Measurements from ENCODE around the gene FOXI1. TPM values are rescaled to one million over a fixed set of nuclear protein-coding genes. Genes with fewer than 3 reads are reported as not detected.

FOXI1 gene
- total and polyA plus RNA-seq, 2 donors (not counting 3 experiments of a cell fraction or from before 2014, with no cell fraction given): not detected

DNA sequence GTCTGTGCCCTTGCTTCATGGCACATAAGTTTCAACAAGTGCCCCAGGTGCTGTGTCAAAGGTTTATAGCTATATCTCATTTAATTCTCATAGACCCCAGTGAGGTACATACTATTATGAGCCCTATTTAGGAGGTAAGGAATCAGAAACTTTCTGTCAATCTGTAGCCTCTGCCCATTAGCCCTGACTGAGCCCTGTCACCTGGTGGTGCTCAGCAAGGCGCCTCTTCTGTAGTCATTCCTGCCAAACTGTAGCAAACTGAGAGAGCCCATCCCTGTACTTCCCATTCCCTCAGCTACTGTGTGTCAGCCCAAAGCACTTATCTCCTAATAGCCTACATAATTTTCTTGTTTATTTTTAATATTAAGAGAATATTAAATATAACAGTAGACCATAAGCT is 46.5 kb upstream of the FOXI1 start:
- ChIA-PET CTCF (interaction anchor here (0.8 to 10.8 kb wide), 4 partner anchors 12 to 358 kb away, joined by 3 to 84 read pairs (median 5); no protein-coding TSS in a partner anchor), POLR2A (no interaction called here)
- Histone ChIP-seq H3K27me3 (ENCODE audit: control insufficient read depth in 2 of 2, insufficient read depth in 2 of 2, low read length in 2 of 2) (no peaks in the 10 kb centered on the region), H2AFZ (ENCODE audit: low read depth, low read length) (no peak overlapping the region), H3K79me2 (ENCODE audit: control insufficient read depth, insufficient read depth, low read length) (no peaks in the 10 kb centered on the region), H3K36me3 (ENCODE audit: control insufficient read depth in 2 of 2, extremely low read depth in 1 of 2, insufficient read depth in 2 of 2, low read length in 2 of 2) (no peaks in the 10 kb centered on the region), H3K9me3 (replicated peaks; ENCODE audit: control insufficient read depth, insufficient read depth, low read length) (no peaks in the 10 kb centered on the region), H3K9me1 (replicated peaks; ENCODE audit: control insufficient read depth, extremely low read depth, insufficient read depth, low read length) (no peaks in the 10 kb centered on the region), H4K20me1 (replicated peaks; ENCODE audit: control insufficient read depth, extremely low read depth, insufficient read depth, low read length) (no peaks in the 10 kb centered on the region), H3K4me2 (ENCODE audit: insufficient read depth, low read length) (no peak overlapping the region), H3K4me3 (replicated peaks in 1 of 3; ENCODE audit: insufficient read depth in 1 of 3, low read depth in 1 of 3, low read length in 3 of 3) (no peak overlapping the region), H3K4me1 (ENCODE audit: control insufficient read depth, extremely low read depth, insufficient read depth, low read length) (peaks cover 5% of the 10 kb centered on the region), H3K9ac (replicated peaks; ENCODE audit: extremely low read depth, insufficient read depth, low read length) (no peak overlapping the region), H3K27ac (ENCODE audit: insufficient read depth, low read depth, low read length) (no peak overlapping the region)
- DNase-seq (ENCODE audit: low read depth, low spot score) (no peak), FAIRE-seq (no peak)
- dilution Hi-C loops (cut with MboI; ENCODE audit: extremely low pct_ligation_motif_present, low sequenced_read_pairs): no loop called here
- no peak for TF ChIP-seq POLR2A (IDR thresholded peaks at IDR 0.05; ENCODE audit: low read depth, low read length)
- TF ChIP-seq POLR2AphosphoS5 (IDR thresholded peaks at IDR 0.05; ENCODE audit: insufficient read depth, low read depth, low read length): no peak
- no peak for TF ChIP-seq MYC (IDR thresholded peaks at IDR 0.05; ENCODE audit: low read depth, low read length)
- no peak for TF ChIP-seq GATA2 (IDR thresholded peaks at IDR 0.05; ENCODE audit: insufficient read depth, insufficient read length, low read depth, low read length)
- TF ChIP-seq JUN (IDR thresholded peaks at IDR 0.05; ENCODE audit: borderline replicate concordance, insufficient read depth, insufficient read length, low read depth): no peak
- no peak for TF ChIP-seq EZH2 (IDR thresholded peaks at IDR 0.05; ENCODE audit: borderline replicate concordance, low read depth, low read length, severe bottlenecking)
- intact Hi-C loops (cut with micrococcal nuclease): loop anchor here (10.0 kb wide), 1 partner anchor 474 kb away; the partner anchor contains the start of gene SPDL1
- BruUV-seq (replicated peaks): no TSS peak

DNA sequence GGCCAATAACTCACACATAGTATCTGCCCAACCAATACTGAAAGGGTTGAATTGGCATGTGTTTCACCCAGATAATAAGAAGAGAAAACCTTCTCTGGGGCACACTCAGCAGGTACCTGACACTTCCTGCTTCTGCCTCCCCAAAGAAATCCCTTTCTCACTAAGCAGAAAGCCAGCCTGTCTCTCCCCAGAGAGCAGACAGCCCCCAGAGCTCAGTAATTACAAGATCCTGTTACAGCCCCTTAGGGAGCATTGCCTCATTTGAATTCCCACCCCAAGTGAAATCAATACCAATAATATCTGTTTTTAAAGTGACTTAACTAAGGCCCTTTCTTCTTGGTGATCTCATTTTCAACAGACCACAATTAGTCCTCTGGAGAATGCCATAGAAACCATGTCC is 38.5 kb upstream of the FOXI1 start:
- no TSS peak for BruUV-seq (replicated peaks)
- FAIRE-seq (no peak), DNase-seq (ENCODE audit: low read depth, low spot score) (no peak)
- H3K4me2 ChIP-seq (ENCODE audit: insufficient read depth, low read length): no peak overlapping the region
- no peaks in the 10 kb centered on the region for H3K9me3 ChIP-seq (replicated peaks; ENCODE audit: control insufficient read depth, insufficient read depth, low read length)
- dilution Hi-C loops (cut with MboI; ENCODE audit: extremely low pct_ligation_motif_present, low sequenced_read_pairs) (no loop called here), intact Hi-C loops (cut with micrococcal nuclease) (no loop called here)
- no peaks in the 10 kb centered on the region for H3K9me1 ChIP-seq (replicated peaks; ENCODE audit: control insufficient read depth, extremely low read depth, insufficient read depth, low read length)
- ChIA-PET POLR2A (no interaction called here), CTCF (interaction anchor here (1.0 to 2.2 kb wide), 5 partner anchors 10 to 365 kb away, joined by 3 to 8 read pairs (median 4); partner anchors contain the start of gene INSYN2B)
- H3K27ac ChIP-seq (ENCODE audit: insufficient read depth, low read depth, low read length): no peak overlapping the region
- peaks cover 11% of the 10 kb centered on the region for H3K4me1 ChIP-seq (ENCODE audit: control insufficient read depth, extremely low read depth, insufficient read depth, low read length)
- no peak overlapping the region for H3K4me3 ChIP-seq (replicated peaks in 1 of 3; ENCODE audit: insufficient read depth in 1 of 3, low read depth in 1 of 3, low read length in 3 of 3)
- no peaks in the 10 kb centered on the region for H3K27me3 ChIP-seq (ENCODE audit: control insufficient read depth in 2 of 2, insufficient read depth in 2 of 2, low read length in 2 of 2)
- no peaks in the 10 kb centered on the region for H3K36me3 ChIP-seq (ENCODE audit: control insufficient read depth in 2 of 2, extremely low read depth in 1 of 2, insufficient read depth in 2 of 2, low read length in 2 of 2)
- no peaks in the 10 kb centered on the region for H3K79me2 ChIP-seq (ENCODE audit: control insufficient read depth, insufficient read depth, low read length)
- H3K9ac ChIP-seq (replicated peaks; ENCODE audit: extremely low read depth, insufficient read depth, low read length): no peak overlapping the region
- no peak overlapping the region for H2AFZ ChIP-seq (ENCODE audit: low read depth, low read length)
- TF ChIP-seq, protein P1, sequence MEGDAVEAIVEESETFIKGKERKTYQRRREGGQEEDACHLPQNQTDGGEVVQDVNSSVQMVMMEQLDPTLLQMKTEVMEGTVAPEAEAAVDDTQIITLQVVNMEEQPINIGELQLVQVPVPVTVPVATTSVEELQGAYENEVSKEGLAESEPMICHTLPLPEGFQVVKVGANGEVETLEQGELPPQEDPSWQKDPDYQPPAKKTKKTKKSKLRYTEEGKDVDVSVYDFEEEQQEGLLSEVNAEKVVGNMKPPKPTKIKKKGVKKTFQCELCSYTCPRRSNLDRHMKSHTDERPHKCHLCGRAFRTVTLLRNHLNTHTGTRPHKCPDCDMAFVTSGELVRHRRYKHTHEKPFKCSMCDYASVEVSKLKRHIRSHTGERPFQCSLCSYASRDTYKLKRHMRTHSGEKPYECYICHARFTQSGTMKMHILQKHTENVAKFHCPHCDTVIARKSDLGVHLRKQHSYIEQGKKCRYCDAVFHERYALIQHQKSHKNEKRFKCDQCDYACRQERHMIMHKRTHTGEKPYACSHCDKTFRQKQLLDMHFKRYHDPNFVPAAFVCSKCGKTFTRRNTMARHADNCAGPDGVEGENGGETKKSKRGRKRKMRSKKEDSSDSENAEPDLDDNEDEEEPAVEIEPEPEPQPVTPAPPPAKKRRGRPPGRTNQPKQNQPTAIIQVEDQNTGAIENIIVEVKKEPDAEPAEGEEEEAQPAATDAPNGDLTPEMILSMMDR (IDR thresholded peaks at IDR 0.05; ENCODE audit: extremely low read depth in 1 of 2, insufficient read depth in 1 of 2, low read depth in 1 of 2, low read length in 2 of 2): no peak
- no peak for TF ChIP-seq JUN (IDR thresholded peaks at IDR 0.05; ENCODE audit: borderline replicate concordance, insufficient read depth, insufficient read length, low read depth)
- no peak for TF ChIP-seq POLR2A (IDR thresholded peaks at IDR 0.05; ENCODE audit: low read depth, low read length)
- no peak for TF ChIP-seq MYC (IDR thresholded peaks at IDR 0.05; ENCODE audit: low read depth, low read length)
- no peak for TF ChIP-seq EZH2 (IDR thresholded peaks at IDR 0.05; ENCODE audit: borderline replicate concordance, low read depth, low read length, severe bottlenecking)
- TF ChIP-seq GATA2 (IDR thresholded peaks at IDR 0.05; ENCODE audit: insufficient read depth, insufficient read length, low read depth, low read length): no peak
- no peak for TF ChIP-seq POLR2AphosphoS5 (IDR thresholded peaks at IDR 0.05; ENCODE audit: insufficient read depth, low read depth, low read length)
- TF ChIP-seq FOS (IDR thresholded peaks at IDR 0.05; ENCODE audit: borderline replicate concordance, insufficient read depth, low read length): no peak
- TF ChIP-seq, protein P2, sequence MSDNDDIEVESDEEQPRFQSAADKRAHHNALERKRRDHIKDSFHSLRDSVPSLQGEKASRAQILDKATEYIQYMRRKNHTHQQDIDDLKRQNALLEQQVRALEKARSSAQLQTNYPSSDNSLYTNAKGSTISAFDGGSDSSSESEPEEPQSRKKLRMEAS (IDR thresholded peaks at IDR 0.05; ENCODE audit: insufficient read depth, insufficient read length): no peak
- no peaks in the 10 kb centered on the region for H4K20me1 ChIP-seq (replicated peaks; ENCODE audit: control insufficient read depth, extremely low read depth, insufficient read depth, low read length)
